Measurements from ENCODE around the gene RACK1. TPM values are rescaled to one million over a fixed set of nuclear protein-coding genes. Genes with fewer than 3 reads are reported as not detected.

Gene RACK1
- total and polyA plus RNA-seq, 2 of the 13 experiments (the other 11 are each of a cell fraction or from before 2014, with no cell fraction given) = 2,514 to 6,141 TPM

- TF ChIP-seq ZHX2 (IDR thresholded peaks at IDR 0.05; ENCODE audit: low read depth) (peak; percentile 22; the same call in 1 of the 2 replicates), ZHX2 (CRISPR knock-in tag; IDR thresholded peaks at IDR 0.05; ENCODE audit: borderline replicate concordance) (0 out of 2 replicates have a peak, but pooled peaks have one; percentile 32), ZBTB37 (CRISPR knock-in tag; IDR thresholded peaks at IDR 0.05) (no peak), GABPA (IDR thresholded peaks at IDR 0.05; ENCODE audit: low read depth, low read length) (no peak), GABPA (CRISPR knock-in tag; IDR thresholded peaks at IDR 0.05; ENCODE audit: low read depth) (no peak), GATAD1 (CRISPR knock-in tag; IDR thresholded peaks at IDR 0.05) (0 out of 2 replicates have a peak, but pooled peaks have one; percentile 14), RFX3 (CRISPR knock-in tag; IDR thresholded peaks at IDR 0.05) (no peak), SUZ12 (IDR thresholded peaks at IDR 0.05; ENCODE audit: low read depth, low read length) (no peak), ZC3H4 (CRISPR knock-in tag; IDR thresholded peaks at IDR 0.05; ENCODE audit: borderline replicate concordance) (no peak), REL (CRISPR knock-in tag; conservative IDR thresholded peaks at IDR 0.05) (no peak), CEBPG (CRISPR knock-in tag; IDR thresholded peaks at IDR 0.05) (no peak), ZNF781 (CRISPR knock-in tag; IDR thresholded peaks at IDR 0.05; ENCODE audit: borderline replicate concordance, not compliant biosample characterization) (peak; percentile 64), HNRNPK (IDR thresholded peaks at IDR 0.05; ENCODE audit: low read depth, low read length, poor library complexity, severe bottlenecking) (no peak), ZNF703 (CRISPR knock-in tag; IDR thresholded peaks at IDR 0.05; ENCODE audit: borderline replicate concordance) (0 out of 2 replicates have a peak, but pooled peaks have one; percentile 11), TFDP2 (CRISPR knock-in tag; IDR thresholded peaks at IDR 0.05) (peak; percentile 57; the same call in 1 of the 2 replicates), ZNF580 (CRISPR knock-in tag; IDR thresholded peaks at IDR 0.05; ENCODE audit: borderline replicate concordance, low read depth) (no peak), ZFAT (CRISPR knock-in tag; conservative IDR thresholded peaks at IDR 0.05) (peak; percentile 79; the same call in 1 of the 2 replicates), ZBTB3 (CRISPR knock-in tag; IDR thresholded peaks at IDR 0.05; ENCODE audit: borderline replicate concordance, low read depth) (0 out of 2 replicates have a peak, but pooled peaks have one; percentile 10), BRD4 (CRISPR knock-in tag; IDR thresholded peaks at IDR 0.05) (peak; percentile 16; the same call in 1 of the 2 replicates), ZNF20 (CRISPR knock-in tag; IDR thresholded peaks at IDR 0.05) (peak; percentile 81; the same call in 1 of the 2 replicates)
Observed at GRCh38 chr5:181190711-181191525, 52.8 kb downstream of the RACK1 start (continued).

Measured in HepG2 (cell line).